H1 (cell line): ENCODE measurements around the gene LHFPL3. TPM values are rescaled to one million over a fixed set of nuclear protein-coding genes. Genes with fewer than 3 reads are reported as not detected.

Experiments
- CTCF ChIA-PET: fragments of 300-600 bp; sonication (Branson Sonifier 250); formaldehyde crosslinking; loops from one replicate; lab custom pipeline; 2021; ENCODE audit not compliant: partially characterized antibody; lab: Charles Lee
- POLR2A ChIA-PET: fragments of 300-600 bp; sonication (Branson Sonifier 250); formaldehyde crosslinking; loops from one replicate; lab custom pipeline; 2021; ENCODE audit warnings: inconsistent platforms; ENCODE audit not compliant: partially characterized antibody; lab: Charles Lee
- DNase-seq, 2 experiments: peaks; one replicate each; pipeline versions ENCODE4 v3.0.0 to v3.0.0-alpha.2; 2010 to 2022; ENCODE audit warnings: low spot score in 2 of 2, low read depth in 1 of 2, mixed read lengths in 1 of 2
- FAIRE-seq: peaks from 2 replicates; lab custom pipeline; 2011; peaks lifted over from hg19 to GRCh38; lab: Jason Lieb, UNC
- H2AFZ ChIP-seq: 2 replicates; pipeline ENCODE4 v1.8.1; 2012; ENCODE audit warnings: low read length, inconsistent platforms
- H2AK5ac ChIP-seq: 2 replicates; pipeline ENCODE4 v1.6.1; 2013; ENCODE audit warnings: low read depth, low read length
- H2BK120ac ChIP-seq: replicated peaks from 2 replicates; pipeline ENCODE3; 2013; ENCODE audit warnings: low read depth, low read length, inconsistent platforms
- H2BK12ac ChIP-seq: 2 replicates; pipeline ENCODE4 v1.6.1; 2013; ENCODE audit warnings: low read depth, low read length
- H2BK15ac ChIP-seq: 2 replicates; pipeline ENCODE4 v1.6.1; 2013; ENCODE audit warnings: low read length
- H2BK20ac ChIP-seq: 2 replicates; pipeline ENCODE4 v1.6.1; 2013; ENCODE audit warnings: low read length
- H2BK5ac ChIP-seq: 2 replicates; pipeline ENCODE4 v1.6.1; 2013; ENCODE audit warnings: low read depth, low read length
- H3K14ac ChIP-seq: 2 replicates; pipeline ENCODE4 v1.6.1; 2013; ENCODE audit warnings: inconsistent platforms; ENCODE audit not compliant: insufficient read length
- H3K18ac ChIP-seq: 2 replicates; pipeline ENCODE4 v1.6.1; 2013; ENCODE audit warnings: low read length; ENCODE audit errors: extremely low read depth
- H3K23ac ChIP-seq: 2 replicates; pipeline ENCODE4 v1.6.1; 2013; ENCODE audit warnings: inconsistent platforms; ENCODE audit not compliant: insufficient read length
- H3K23me2 ChIP-seq: 2 replicates; pipeline ENCODE4 v1.6.1; 2013; ENCODE audit warnings: low read depth, low read length
- H3K27ac ChIP-seq: 2 replicates; pipeline ENCODE4 v1.6.1; 2011; ENCODE audit warnings: low read depth, low read length, inconsistent platforms
- H3K27me3 ChIP-seq, 4 experiments: replicated peaks in 1 of 4; 1 replicate in 1 of 4; 2 replicates in 3 of 4; pipeline versions ENCODE4 v1.6.1 to v1.8.1; 2011 to 2013; ENCODE audit warnings: low read length in 3 of 4, mild to moderate bottlenecking in 3 of 4, inconsistent platforms in 2 of 4, mixed read lengths in 2 of 4, moderate library complexity in 1 of 4; ENCODE audit not compliant: control insufficient read depth in 3 of 4, insufficient read depth in 3 of 4; ENCODE audit errors: extremely low read depth in 1 of 4
- H3K36me3 ChIP-seq, 4 experiments: 2 replicates each; pipeline versions ENCODE4 v1.6.1 to v1.8.1; 2011 to 2013; ENCODE audit warnings: mild to moderate bottlenecking in 4 of 4, low read length in 3 of 4, moderate library complexity in 2 of 4, control low read depth in 1 of 4, inconsistent platforms in 1 of 4; ENCODE audit not compliant: insufficient read depth in 4 of 4, control insufficient read depth in 2 of 4
- H3K4ac ChIP-seq: replicated peaks from 2 replicates; pipeline ENCODE3; 2013; ENCODE audit warnings: low read length, low read depth, mixed read lengths, inconsistent platforms; ENCODE audit not compliant: insufficient read length
- H3K4me1 ChIP-seq, 4 experiments: replicated peaks in 1 of 4; 1 replicate in 1 of 4; 2 replicates in 3 of 4; pipeline versions ENCODE4 v1.6.1 to v1.8.1; 2011 to 2013; ENCODE audit warnings: low read length in 3 of 4, inconsistent platforms in 2 of 4, mixed read lengths in 1 of 4; ENCODE audit not compliant: insufficient read depth in 4 of 4, control insufficient read depth in 3 of 4
- H3K4me2 ChIP-seq, 2 experiments: 2 replicates each; pipeline versions ENCODE4 v1.6.1 to v1.8.1; 2011 to 2013; ENCODE audit warnings: low read depth in 2 of 2, low read length in 2 of 2, control low read depth in 1 of 2, inconsistent platforms in 1 of 2, mild to moderate bottlenecking in 1 of 2; ENCODE audit not compliant: insufficient read depth in 1 of 2
- H3K4me3 ChIP-seq, 4 experiments: fragments of 200-600, 300-600 bp in 1 of 4; sonication (generic), shearing (Covaris generic), sonication (Bioruptor Twin) in 1 of 4; 2 replicates each; pipeline versions ENCODE4 v1.5.1 to v1.8.1; 2011 to 2016; ENCODE audit warnings: low read length in 4 of 4, low read depth in 3 of 4, control low read depth in 2 of 4, inconsistent platforms in 2 of 4, mild to moderate bottlenecking in 2 of 4, mixed read lengths in 1 of 4, moderate library complexity in 1 of 4; ENCODE audit not compliant: insufficient read depth in 2 of 4; ENCODE audit errors: extremely low read depth in 1 of 4
- H3K56ac ChIP-seq: replicated peaks from 2 replicates; pipeline ENCODE3; 2013; ENCODE audit warnings: low read depth, mild to moderate bottlenecking, mixed read lengths, low read length, inconsistent platforms; ENCODE audit not compliant: insufficient read length
- H3K79me1 ChIP-seq: 2 replicates; pipeline ENCODE4 v1.6.1; 2013; ENCODE audit warnings: low read depth, low read length, control low read depth
- H3K79me2 ChIP-seq, 2 experiments: 2 replicates each; pipeline versions ENCODE4 v1.6.1 to v1.8.1; 2012 to 2013; ENCODE audit warnings: low read length in 2 of 2, mild to moderate bottlenecking in 2 of 2, inconsistent platforms in 1 of 2; ENCODE audit not compliant: insufficient read depth in 2 of 2, control insufficient read depth in 1 of 2
- H3K9ac ChIP-seq, 4 experiments: replicated peaks in 1 of 4; 1 replicate in 1 of 4; 2 replicates in 3 of 4; pipeline versions ENCODE4 v1.6.1 to v1.8.1; 2011 to 2013; ENCODE audit warnings: low read depth in 3 of 4, low read length in 3 of 4, control low read depth in 2 of 4, mild to moderate bottlenecking in 2 of 4, moderate library complexity in 2 of 4, inconsistent platforms in 1 of 4; ENCODE audit errors: extremely low read depth in 1 of 4
- H3K9me3 ChIP-seq, 2 experiments: 2 replicates each; pipeline versions ENCODE4 v1.6.1 to v1.8.1; 2012 to 2013; ENCODE audit warnings: mild to moderate bottlenecking in 2 of 2, moderate library complexity in 2 of 2, control low read depth in 1 of 2, inconsistent platforms in 1 of 2, low read depth in 1 of 2, low read length in 1 of 2, mixed read lengths in 1 of 2; ENCODE audit not compliant: insufficient read depth in 2 of 2
- H4K20me1 ChIP-seq, 2 experiments: replicated peaks in 1 of 2; 2 replicates each; pipeline versions ENCODE3 to v1.8.1; 2011 to 2013; ENCODE audit warnings: inconsistent platforms in 2 of 2, low read length in 2 of 2, mild to moderate bottlenecking in 1 of 2; ENCODE audit not compliant: insufficient read depth in 2 of 2, control insufficient read depth in 1 of 2
- H4K5ac ChIP-seq: 2 replicates; pipeline ENCODE4 v1.6.1; 2013; ENCODE audit warnings: low read length, low read depth, mixed read lengths, inconsistent platforms; ENCODE audit not compliant: insufficient read length
- H4K8ac ChIP-seq: 2 replicates; pipeline ENCODE4 v1.8.0; 2013; ENCODE audit warnings: mild to moderate bottlenecking, moderate library complexity, low read length, inconsistent platforms; ENCODE audit not compliant: insufficient read depth; ENCODE audit errors: extremely low read depth
- H4K91ac ChIP-seq: replicated peaks from 2 replicates; pipeline ENCODE3; 2013; ENCODE audit warnings: low read length, mixed read lengths, inconsistent platforms; ENCODE audit not compliant: insufficient read length
- ASH2L ChIP-seq: fragments of 200-600, 300-600 bp; sonication (generic); IDR thresholded peaks from one replicate; pipeline ENCODE4 v1.7.1; 2017; ENCODE audit warnings: low read length
- BCL11A ChIP-seq, 2 experiments: IDR thresholded peaks; one replicate each; pipeline ENCODE4 v1.6.1; 2011; ENCODE audit warnings: low read depth in 2 of 2, low read length in 2 of 2, mild to moderate bottlenecking in 2 of 2
- CHD1 ChIP-seq: IDR thresholded peaks from 2 replicates; pipeline ENCODE4 v1.6.1; 2012; ENCODE audit warnings: low read depth, low read length, improper control_type of control experiment
- CHD2 ChIP-seq: IDR thresholded peaks from 2 replicates; pipeline ENCODE4 v1.6.1; 2012; ENCODE audit warnings: low read length, improper control_type of control experiment
- CTBP2 ChIP-seq: IDR thresholded peaks from 2 replicates; pipeline ENCODE4 v1.7.0; 2011; ENCODE audit warnings: borderline replicate concordance, mild to moderate bottlenecking, moderate library complexity, mixed read lengths, low read length; ENCODE audit not compliant: insufficient read depth, insufficient read length
- EGR1 ChIP-seq: IDR thresholded peaks from 2 replicates; pipeline ENCODE4 v1.6.1; 2011; ENCODE audit warnings: low read depth, low read length, borderline replicate concordance
- EZH2 ChIP-seq: fragments of 200-600 bp; sonication (generic); IDR thresholded peaks from 2 replicates; pipeline ENCODE4 v1.7.1; 2012; ENCODE audit warnings: low read depth, mild to moderate bottlenecking, moderate library complexity, low read length, inconsistent platforms; ENCODE audit not compliant: severe bottlenecking
- FOSL1 ChIP-seq: IDR thresholded peaks from 2 replicates; pipeline ENCODE4 v1.6.1; 2011; ENCODE audit warnings: mild to moderate bottlenecking, low read depth, low read length, moderate library complexity; ENCODE audit not compliant: insufficient read depth
- KDM5A ChIP-seq: fragments of 200-600 bp; IDR thresholded peaks from 2 replicates; pipeline ENCODE4 v1.7.1; 2012; ENCODE audit warnings: mild to moderate bottlenecking, low read length, inconsistent platforms, mixed read lengths
- MAFK ChIP-seq: IDR thresholded peaks from 2 replicates; pipeline ENCODE4 v1.6.1; 2012; ENCODE audit warnings: low read depth, mild to moderate bottlenecking, improper control_type of control experiment, low read length
- NANOG ChIP-seq: IDR thresholded peaks from 2 replicates; pipeline ENCODE4 v1.6.1; 2011; ENCODE audit warnings: low read length, low read depth, mild to moderate bottlenecking, inconsistent platforms; ENCODE audit not compliant: insufficient read depth, poor library complexity, severe bottlenecking
- POLR2A ChIP-seq, 2 experiments: IDR thresholded peaks; 1 replicate in 1 of 2; 2 replicates in 1 of 2; pipeline ENCODE4 v1.6.1; 2011; ENCODE audit warnings: low read depth in 2 of 2, low read length in 2 of 2, mild to moderate bottlenecking in 2 of 2; ENCODE audit errors: control extremely low read depth in 1 of 2
- RAD21 ChIP-seq, 2 experiments: IDR thresholded peaks in 1 of 2; conservative IDR thresholded peaks in 1 of 2; 2 replicates each; pipeline ENCODE4 v1.6.1; 2011; ENCODE audit warnings: low read depth in 2 of 2, low read length in 2 of 2, improper control_type of control experiment in 1 of 2, inconsistent platforms in 1 of 2, mild to moderate bottlenecking in 1 of 2, moderate library complexity in 1 of 2
- SIRT6 ChIP-seq: IDR thresholded peaks from one replicate; pipeline ENCODE4 v1.7.1; 2012; ENCODE audit warnings: low read length, inconsistent platforms
- TAF1 ChIP-seq: IDR thresholded peaks from 2 replicates; pipeline ENCODE4 v1.6.1; 2011; ENCODE audit warnings: mild to moderate bottlenecking, low read depth, low read length
- TCF12 ChIP-seq: IDR thresholded peaks from 2 replicates; pipeline ENCODE4 v1.6.1; 2011; ENCODE audit warnings: low read depth, mild to moderate bottlenecking, low read length
- WGBS, 2 experiments: shearing (Covaris generic) in 1 of 2; methylation state at CpG; one replicate each; pipeline versions ENCODE4 v1.1.6 to v1.1.7; 2013 to 2015; ENCODE audit warnings: low lambda C conversion rate in 2 of 2, mixed read lengths in 2 of 2, inconsistent platforms in 1 of 2, low coverage in 1 of 2, missing lambda C conversion rate in 1 of 2; ENCODE audit not compliant: insufficient replicate concordance in 2 of 2, insufficient coverage in 1 of 2, insufficient read length in 1 of 2; ENCODE audit errors: extremely low coverage in 1 of 2, missing lambda C conversion rate in 1 of 2; 5-methylcytosine and 5-hydroxymethylcytosine counted together
- polyA plus RNA-seq, 7 experiments: library from polyadenylated mRNA; depleted of rRNA in 3 of 7; stranded (reverse) in 5 of 7; unstranded in 2 of 7; fragments of >200 nt in 5 of 7; fragments of 200-250 nt in 2 of 7; gene quantifications; 1 replicate in 5 of 7; 2 replicates in 1 of 7; 4 replicates in 1 of 7; pipeline versions ENCODE4 v1.2.1 to v1.2.3, GENCODE V29; 2011 to 2013; ENCODE audit warnings: missing spikeins in 2 of 7, mixed read lengths in 2 of 7
- total RNA-seq: library from RNA; stranded (reverse); fragmentation: NEBNext Ultra II Directional; extraction: Animal tissue kit (Norgen Biotek cat#: 25700); gene quantifications from 2 replicates; pipeline ENCODE4 v1.2.1, GENCODE V29; 2021

Gene LHFPL3
- total and polyA plus RNA-seq, 2 of the 8 experiments (the other 6 are each of a cell fraction or from before 2014, with no cell fraction given) = 0.24 to 0.50 TPM

- no peaks in the 10 kb centered on the region for H3K36me3 ChIP-seq
- H4K20me1 ChIP-seq = no peaks in the 10 kb centered on the region
- TF ChIP-seq SIRT6 (no peak), CHD2 (no peak), CHD1 (no peak), TCF12 (no peak), ASH2L (no peak), EZH2 (no peak), MAFK (no peak), FOSL1 (no peak), KDM5A (no peak), CTBP2 (no peak), RAD21 (IDR thresholded peaks at IDR 0.05 in 1 of 2, conservative IDR thresholded peaks at IDR 0.05 in 1 of 2; ENCODE audit: low read depth in 2 of 2, low read length in 2 of 2) (no peak), NANOG (no peak), EGR1 (no peak), BCL11A (IDR thresholded peaks at IDR 0.05; ENCODE audit: low read depth in 2 of 2, low read length in 2 of 2) (no peak), POLR2A (IDR thresholded peaks at IDR 0.05; ENCODE audit: control extremely low read depth in 1 of 2, low read depth in 2 of 2, low read length in 2 of 2) (no peak), TAF1 (no peak)
These were observed 59.8 kb downstream of the LHFPL3 start for GRCh38 chr7:104388222-104388621.

More at GRCh38 chr7:104388222-104388621, 59.8 kb downstream of the LHFPL3 start:
- Histone ChIP-seq H3K27me3 (no peaks in the 10 kb centered on the region), H2BK12ac (no peak overlapping the region), H3K18ac (no peak overlapping the region), H4K91ac (no peak overlapping the region), H3K9ac (no peak overlapping the region), H3K27ac (no peak overlapping the region), H3K14ac (no peak overlapping the region), H3K9me3 (peaks cover 10 to 19% of the 10 kb centered on the region in 2 experiments; a peak in 3 of 4 replicates), H3K23ac (no peak overlapping the region), H2AK5ac (no peak overlapping the region), H4K8ac (no peak overlapping the region), H2BK15ac (no peak overlapping the region), H3K79me1 (no peaks in the 10 kb centered on the region), H3K4ac (no peak overlapping the region), H3K79me2 (no peaks in the 10 kb centered on the region), H3K4me2 (no peak overlapping the region), H2AFZ (no peak overlapping the region), H2BK120ac (no peak overlapping the region), H2BK20ac (no peak overlapping the region), H2BK5ac (no peak overlapping the region), H3K4me1 (no peaks in the 10 kb centered on the region; a peak in 1 of 7 replicates), H3K23me2 (no peaks in the 10 kb centered on the region), H4K5ac (no peak overlapping the region), H3K56ac (no peak overlapping the region), H3K4me3 (no peak overlapping the region)
- POLR2A ChIA-PET = no interaction called here
- WGBS, 2 experiments = 83% methylated on average over 3 of the region's 3 CpGs; no CpG with 5 or more reads in 1 of the 2 experiments
- FAIRE-seq (no peak), DNase-seq (no peak)
- CTCF ChIA-PET = no interaction called here
